Right lobe of liver (tissue), 4 donors: ENCODE results near the gene CTSD.

Source experiments
- CTCF ChIP-seq, 4 donors: fragments of 200-600 bp in 3 of 4; fragments of 450-650 bp in 1 of 4; IDR thresholded peaks; one replicate each; pipeline versions ENCODE4 v1.5.1 to v1.8.0; 2016 to 2022; ENCODE audit warnings: antibody characterized with exemption in 4 of 4, mild to moderate bottlenecking in 2 of 4
- POLR2A ChIP-seq: fragments of 450-650 bp; IDR thresholded peaks from one replicate; pipeline ENCODE4 v1.6.1; 2017; ENCODE audit warnings: antibody characterized with exemption, mild to moderate bottlenecking
- donor health status: DM: no; HTN: no; CAD: no.
- donor health status: DM: no; HTN: no; CAD: no.
- donor health status: DM: no; HTN: yes; CAD: no.

GRCh38 chr11:1776331-1776851 lies 12.7 kb upstream of the CTSD start:
- no peak for TF ChIP-seq CTCF (IDR thresholded peaks at IDR 0.05)
- TF ChIP-seq POLR2A, result no peak
